OCI-LY3 (cell line): ENCODE measurements around the gene PLAAT2.

ENCODE experiments used
- H2AFZ ChIP-seq: fragments of 200-600, 300-600 bp; shearing (Covaris generic); 2 replicates; pipeline ENCODE4 v1.6.0; 2014; ENCODE audit warnings: antibody characterized with exemption, low read depth, low read length
- H3K27ac ChIP-seq: fragments of 200-600, 300-600 bp; sonication (generic); 2 replicates; pipeline ENCODE4 v1.5.1; 2014; ENCODE audit warnings: mild to moderate bottlenecking, low read length, moderate library complexity, mixed read lengths
- H3K27me3 ChIP-seq: fragments of 200-600, 300-600 bp; sonication (generic); 2 replicates; pipeline ENCODE4 v1.6.1; 2014; ENCODE audit warnings: low read depth, low read length, mixed read lengths
- H3K36me3 ChIP-seq: fragments of 200-600, 300-600 bp; sonication (generic); replicated peaks from 2 replicates; pipeline ENCODE3; 2014; ENCODE audit warnings: low read depth, low read length, mixed read lengths
- H3K4me1 ChIP-seq: fragments of 300-600, 200-600 bp; sonication (generic); 2 replicates; pipeline ENCODE4 v1.6.1; 2014; ENCODE audit warnings: low read length, mixed read lengths
- H3K4me2 ChIP-seq: fragments of 200-600, 300-600 bp; sonication (generic); 2 replicates; pipeline ENCODE4 v1.6.1; 2014; ENCODE audit warnings: low read length, mixed read lengths
- H3K4me3 ChIP-seq: fragments of 300-600, 200-600 bp; sonication (generic); 2 replicates; pipeline ENCODE4 v1.5.1; 2014; ENCODE audit warnings: antibody characterized with exemption, mild to moderate bottlenecking, low read length, moderate library complexity
- H3K79me2 ChIP-seq: fragments of 300-600, 200-600 bp; shearing (Covaris generic); 2 replicates; pipeline ENCODE4 v1.6.1; 2014; ENCODE audit warnings: mild to moderate bottlenecking, low read length, mixed read lengths
- H3K9ac ChIP-seq: fragments of 300-600, 200-600 bp; shearing (Covaris generic); 2 replicates; pipeline ENCODE4 v1.6.0; 2014; ENCODE audit warnings: mild to moderate bottlenecking, low read length, moderate library complexity
- H3K9me3 ChIP-seq: fragments of 200-600, 300-600 bp; shearing (Covaris generic); 2 replicates; pipeline ENCODE4 v1.6.1; 2014; ENCODE audit warnings: low read length, mixed read lengths; ENCODE audit not compliant: insufficient read depth
- H4K20me1 ChIP-seq: fragments of 200-600, 300-600 bp; sonication (generic); 2 replicates; pipeline ENCODE4 v1.6.1; 2016; ENCODE audit warnings: low read length, mixed read lengths; ENCODE audit not compliant: insufficient read depth
- EZH2phosphoT487 ChIP-seq: fragments of 200-600 bp; shearing (Covaris generic); IDR thresholded peaks from 2 replicates; pipeline ENCODE4 v1.6.1; 2018; ENCODE audit warnings: antibody characterized with exemption, mixed run types, low read depth
- TF ChIP-seq, protein P1 (sequence below): fragments of 200-600, 300-600 bp; sonication (generic); IDR thresholded peaks from 2 replicates; pipeline ENCODE4 v1.5.1; 2014; ENCODE audit warnings: antibody characterized with exemption, low read length, low read depth

PLAAT2 gene

DNA sequence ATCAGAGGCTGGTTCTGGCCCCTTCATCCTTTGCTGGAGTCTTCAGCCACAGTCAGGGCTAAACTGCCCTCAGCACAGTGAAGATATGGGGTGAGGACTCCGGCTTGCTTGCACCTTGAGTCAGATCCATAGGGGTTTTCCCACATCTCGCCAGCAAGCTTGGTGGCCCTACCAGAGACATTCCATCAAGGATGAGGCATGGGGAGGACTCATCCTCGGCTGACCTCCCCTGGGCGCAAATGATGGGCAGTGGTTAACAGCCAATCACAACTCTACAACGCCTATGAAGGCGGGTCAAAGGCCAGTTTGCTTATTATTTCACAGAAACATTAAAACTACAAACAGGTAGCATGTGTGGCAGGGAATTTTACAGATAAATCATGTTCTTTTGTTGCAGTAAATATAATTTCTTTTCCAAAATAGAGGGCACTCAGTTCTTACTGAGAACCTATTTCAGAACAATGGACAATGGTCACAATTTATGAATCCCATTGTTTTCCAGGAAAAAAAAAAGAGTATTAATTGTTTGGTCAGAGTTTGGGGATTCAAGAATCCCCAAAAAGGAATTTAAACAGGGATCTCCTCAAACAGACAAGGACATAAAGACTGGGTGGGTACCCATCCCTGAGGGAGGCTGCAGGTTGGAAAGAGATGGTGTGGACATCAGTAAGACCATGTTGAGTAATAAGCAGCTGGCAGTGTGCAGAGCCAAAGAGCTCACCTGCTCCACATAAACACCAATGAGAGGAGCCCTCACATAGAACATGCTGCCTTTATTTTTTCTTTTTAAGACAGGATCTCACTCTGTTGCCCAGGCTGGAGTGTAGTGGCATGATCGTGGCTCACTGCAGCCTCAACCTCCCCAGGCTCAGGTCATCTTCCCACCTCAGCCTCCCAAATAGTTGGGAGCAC, 36.3 kb upstream of the PLAAT2 start:
- Histone ChIP-seq H3K9me3 (no peaks in the 10 kb centered on the region), H3K9ac (no peak overlapping the region), H3K27me3 (no peaks in the 10 kb centered on the region), H3K36me3 (no peaks in the 10 kb centered on the region), H3K79me2 (0 out of 2 replicates have a peak, but pooled peaks cover 3% of the 10 kb centered on the region), H2AFZ (no peak overlapping the region), H4K20me1 (peaks cover 4% of the 10 kb centered on the region), H3K4me2 (no peak overlapping the region), H3K4me1 (peaks cover 2% of the 10 kb centered on the region), H3K4me3 (no peak overlapping the region), H3K27ac (no peak overlapping the region)
- TF ChIP-seq, protein P1, sequence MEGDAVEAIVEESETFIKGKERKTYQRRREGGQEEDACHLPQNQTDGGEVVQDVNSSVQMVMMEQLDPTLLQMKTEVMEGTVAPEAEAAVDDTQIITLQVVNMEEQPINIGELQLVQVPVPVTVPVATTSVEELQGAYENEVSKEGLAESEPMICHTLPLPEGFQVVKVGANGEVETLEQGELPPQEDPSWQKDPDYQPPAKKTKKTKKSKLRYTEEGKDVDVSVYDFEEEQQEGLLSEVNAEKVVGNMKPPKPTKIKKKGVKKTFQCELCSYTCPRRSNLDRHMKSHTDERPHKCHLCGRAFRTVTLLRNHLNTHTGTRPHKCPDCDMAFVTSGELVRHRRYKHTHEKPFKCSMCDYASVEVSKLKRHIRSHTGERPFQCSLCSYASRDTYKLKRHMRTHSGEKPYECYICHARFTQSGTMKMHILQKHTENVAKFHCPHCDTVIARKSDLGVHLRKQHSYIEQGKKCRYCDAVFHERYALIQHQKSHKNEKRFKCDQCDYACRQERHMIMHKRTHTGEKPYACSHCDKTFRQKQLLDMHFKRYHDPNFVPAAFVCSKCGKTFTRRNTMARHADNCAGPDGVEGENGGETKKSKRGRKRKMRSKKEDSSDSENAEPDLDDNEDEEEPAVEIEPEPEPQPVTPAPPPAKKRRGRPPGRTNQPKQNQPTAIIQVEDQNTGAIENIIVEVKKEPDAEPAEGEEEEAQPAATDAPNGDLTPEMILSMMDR: no peak
- no peak for TF ChIP-seq EZH2phosphoT487

DNA sequence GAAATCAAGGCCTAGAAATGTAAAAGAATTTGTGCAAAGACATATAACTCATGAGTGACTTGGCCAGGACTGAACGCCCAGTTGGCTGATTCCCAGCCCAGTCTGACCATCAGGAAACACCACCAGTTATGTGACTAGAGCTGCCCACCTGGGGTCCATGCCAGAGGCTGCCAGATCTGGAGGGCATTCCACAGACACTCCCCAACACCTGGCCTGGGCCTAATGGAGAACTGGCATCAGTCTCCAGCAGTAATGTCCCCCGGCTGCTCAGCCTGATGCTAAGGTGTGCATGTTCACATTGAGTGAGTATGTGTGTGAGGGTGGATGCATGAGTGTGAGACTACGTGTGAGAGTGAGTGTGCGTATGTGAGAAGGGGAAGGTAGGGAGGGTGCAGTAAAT, 35.4 kb upstream of the PLAAT2 start:
- no peak overlapping the region for H3K4me3 ChIP-seq
- H3K4me2 ChIP-seq: no peak overlapping the region
- H3K9ac ChIP-seq: no peak overlapping the region
- peaks cover 9% of the 10 kb centered on the region for H3K4me1 ChIP-seq
- peaks cover 4% of the 10 kb centered on the region for H4K20me1 ChIP-seq
- no peaks in the 10 kb centered on the region for H3K27me3 ChIP-seq
- H3K79me2 ChIP-seq: 0 out of 2 replicates have a peak, but pooled peaks cover 3% of the 10 kb centered on the region
- TF ChIP-seq EZH2phosphoT487: no peak
- TF ChIP-seq, protein P1: no peak
- H3K9me3 ChIP-seq: no peaks in the 10 kb centered on the region
- H2AFZ ChIP-seq: no peak overlapping the region
- H3K36me3 ChIP-seq: no peaks in the 10 kb centered on the region
- no peak overlapping the region for H3K27ac ChIP-seq

DNA sequence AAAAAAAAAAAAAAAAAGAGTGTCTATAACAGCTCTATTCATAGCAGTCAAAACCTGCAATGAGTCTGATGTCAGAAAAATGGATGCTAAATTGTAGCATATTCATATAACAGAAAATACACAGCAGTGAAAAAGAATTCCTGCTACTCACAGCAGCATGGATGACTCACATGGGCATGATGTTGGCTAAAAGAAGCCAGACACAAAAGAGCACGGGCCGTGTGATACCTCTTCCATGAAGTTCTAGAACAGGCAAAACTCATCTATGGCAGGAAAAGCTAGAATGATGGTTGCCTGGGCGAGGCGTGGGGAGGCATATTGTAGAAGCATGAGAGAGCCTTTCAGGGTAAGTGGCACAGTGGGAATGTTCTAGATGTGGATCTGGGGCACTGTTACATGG, 32.1 kb upstream of the PLAAT2 start:
- Histone ChIP-seq H4K20me1 (no peaks in the 10 kb centered on the region), H3K27me3 (no peaks in the 10 kb centered on the region), H3K79me2 (no peaks in the 10 kb centered on the region), H3K4me3 (no peak overlapping the region), H2AFZ (no peak overlapping the region), H3K4me1 (peaks cover 9% of the 10 kb centered on the region), H3K9me3 (no peaks in the 10 kb centered on the region), H3K4me2 (no peak overlapping the region), H3K9ac (no peak overlapping the region), H3K36me3 (no peaks in the 10 kb centered on the region), H3K27ac (no peak overlapping the region)
- TF ChIP-seq, protein P1: no peak

DNA sequence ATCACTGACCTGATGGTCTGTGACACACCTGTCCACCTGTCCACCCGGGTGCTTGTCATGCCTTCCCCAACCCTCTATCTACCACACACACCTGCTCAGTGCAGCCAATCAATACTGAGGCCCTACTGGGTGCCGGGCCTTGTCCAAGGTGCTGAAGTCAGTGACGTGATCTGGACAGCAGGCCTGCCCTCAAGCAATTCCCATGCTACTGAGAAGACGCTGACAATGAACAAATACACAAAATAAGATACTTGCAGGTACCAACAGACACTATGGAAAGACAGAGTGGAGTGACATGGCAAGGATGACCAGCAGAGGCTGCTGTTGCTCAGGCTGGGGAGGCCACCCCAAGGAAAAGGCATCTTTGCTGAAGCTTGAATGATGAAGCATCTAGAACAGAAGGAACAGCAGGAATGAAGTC, 29.8 kb upstream of the PLAAT2 start:
- Histone ChIP-seq H3K9ac (no peak overlapping the region), H3K36me3 (no peaks in the 10 kb centered on the region), H2AFZ (no peak overlapping the region), H3K4me1 (peaks cover 9% of the 10 kb centered on the region), H3K9me3 (no peaks in the 10 kb centered on the region), H3K27ac (no peak overlapping the region), H3K4me3 (no peak overlapping the region), H3K4me2 (no peak overlapping the region), H3K27me3 (no peaks in the 10 kb centered on the region), H3K79me2 (no peaks in the 10 kb centered on the region), H4K20me1 (no peaks in the 10 kb centered on the region)
- TF ChIP-seq EZH2phosphoT487: no peak
- TF ChIP-seq, protein P1: peak; percentile 78
